Endothelial cell (in vitro differentiated cells): Measurements from ENCODE around the gene GLP1R. TPM values are rescaled to one million over a fixed set of nuclear protein-coding genes. Genes with fewer than 3 reads are reported as not detected.

ENCODE experiments used
- DNase-seq: peaks from one replicate; pipeline ENCODE4 v3.0.0; 2021; ENCODE audit warnings: low spot score
- H3K27ac Mint-ChIP-seq: one replicate; pipeline ENCODE4 v1.8.0; 2021; ENCODE audit warnings: mixed read lengths, inconsistent platforms; ENCODE audit not compliant: unreplicated experiment
- H3K27me3 Mint-ChIP-seq: one replicate; pipeline ENCODE4 v1.8.0; 2021; ENCODE audit warnings: mild to moderate bottlenecking, moderate library complexity, mixed read lengths, inconsistent platforms; ENCODE audit not compliant: unreplicated experiment
- H3K36me3 Mint-ChIP-seq: one replicate; pipeline ENCODE4 v1.8.0; 2021; ENCODE audit warnings: mild to moderate bottlenecking, low read depth, mixed read lengths, inconsistent platforms; ENCODE audit not compliant: unreplicated experiment
- H3K4me1 Mint-ChIP-seq: one replicate; pipeline ENCODE4 v1.8.0; 2021; ENCODE audit warnings: mild to moderate bottlenecking, mixed read lengths, inconsistent platforms; ENCODE audit not compliant: unreplicated experiment
- H3K4me3 Mint-ChIP-seq: one replicate; pipeline ENCODE4 v1.8.0; 2021; ENCODE audit warnings: mild to moderate bottlenecking, mixed read lengths, inconsistent platforms; ENCODE audit not compliant: unreplicated experiment
- H3K9me3 Mint-ChIP-seq: one replicate; pipeline ENCODE4 v1.8.0; 2021; ENCODE audit warnings: mixed read lengths, inconsistent platforms; ENCODE audit not compliant: unreplicated experiment
- total RNA-seq: library from RNA; stranded (reverse); fragmentation: NEBNext Ultra II Directional; extraction: Animal tissue kit (Norgen Biotek cat#: 25700); gene quantifications from one replicate; pipeline ENCODE4 v1.2.1, GENCODE V29; 2021; ENCODE audit not compliant: unreplicated experiment
- TF ChIP-seq, protein P1 (sequence below): fragments of 200-600 bp; sonication (generic); IDR thresholded peaks from one replicate; pipeline ENCODE4 v1.5.0; 2021; ENCODE audit warnings: antibody characterized with exemption; ENCODE audit not compliant: unreplicated experiment

Gene GLP1R
- total RNA-seq, 1 donor from 2014 or later, result 42.5 TPM

DNA sequence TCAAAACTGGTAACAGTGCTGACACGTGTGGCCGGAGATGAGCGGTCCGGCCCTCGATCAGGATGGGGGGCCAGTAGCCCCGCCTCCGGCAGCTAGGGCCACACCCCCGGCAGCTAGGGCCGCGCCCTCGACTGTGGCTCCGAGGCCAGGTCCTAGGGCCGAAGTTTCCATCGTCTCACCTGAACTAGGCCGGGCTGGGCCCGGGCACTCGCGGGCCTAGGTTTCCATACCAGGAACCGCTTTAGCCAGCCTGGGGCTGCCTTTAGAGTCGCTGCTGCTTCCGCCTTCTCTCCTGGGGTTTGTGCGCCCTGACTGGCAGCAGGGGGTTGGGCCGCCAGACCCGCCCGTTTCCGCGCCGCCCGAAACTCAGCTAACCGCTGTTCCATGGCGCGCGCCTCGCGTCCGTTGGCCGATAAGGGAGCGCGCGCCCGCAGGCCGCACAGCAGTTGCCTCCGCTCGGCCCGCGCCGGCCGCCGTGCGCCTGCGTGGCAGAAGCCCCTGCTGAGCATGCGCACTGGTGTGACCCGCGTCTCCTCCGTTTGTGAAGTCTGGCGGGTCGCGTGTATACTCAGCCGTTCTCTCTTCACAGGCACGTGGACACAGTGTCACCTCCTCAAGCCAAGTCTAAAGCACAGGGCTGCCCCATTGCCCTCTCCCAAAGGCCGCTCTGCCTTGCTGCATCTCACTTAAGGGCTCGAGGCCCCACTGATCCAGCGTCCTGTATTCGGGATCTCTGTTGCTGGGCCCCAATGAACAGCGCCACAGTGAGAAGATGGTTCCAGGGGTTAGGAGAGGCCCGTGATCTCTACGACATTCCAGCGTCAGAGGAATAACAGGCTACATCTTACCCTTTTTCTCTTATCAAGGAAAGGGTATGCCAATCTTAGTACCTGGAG lies 66.4 kb downstream of the GLP1R start, which contains the start of gene SAYSD1:
SAYSD1 (minus strand) TSS at position 483 of the 896 bp plus-strand sequence; CDS start at position 386, 97 bp downstream.
- peaks cover 11% of the 10 kb centered on the region for H3K4me1 Mint-ChIP-seq
- no peaks in the 10 kb centered on the region for H3K36me3 Mint-ChIP-seq
- no peaks in the 10 kb centered on the region for H3K27me3 Mint-ChIP-seq
- no peaks in the 10 kb centered on the region for H3K9me3 Mint-ChIP-seq
- peak; percentile 95 for DNase-seq
- H3K27ac Mint-ChIP-seq, result peak within 1 kb of the TSS; percentile 92
- TF ChIP-seq, protein P1, sequence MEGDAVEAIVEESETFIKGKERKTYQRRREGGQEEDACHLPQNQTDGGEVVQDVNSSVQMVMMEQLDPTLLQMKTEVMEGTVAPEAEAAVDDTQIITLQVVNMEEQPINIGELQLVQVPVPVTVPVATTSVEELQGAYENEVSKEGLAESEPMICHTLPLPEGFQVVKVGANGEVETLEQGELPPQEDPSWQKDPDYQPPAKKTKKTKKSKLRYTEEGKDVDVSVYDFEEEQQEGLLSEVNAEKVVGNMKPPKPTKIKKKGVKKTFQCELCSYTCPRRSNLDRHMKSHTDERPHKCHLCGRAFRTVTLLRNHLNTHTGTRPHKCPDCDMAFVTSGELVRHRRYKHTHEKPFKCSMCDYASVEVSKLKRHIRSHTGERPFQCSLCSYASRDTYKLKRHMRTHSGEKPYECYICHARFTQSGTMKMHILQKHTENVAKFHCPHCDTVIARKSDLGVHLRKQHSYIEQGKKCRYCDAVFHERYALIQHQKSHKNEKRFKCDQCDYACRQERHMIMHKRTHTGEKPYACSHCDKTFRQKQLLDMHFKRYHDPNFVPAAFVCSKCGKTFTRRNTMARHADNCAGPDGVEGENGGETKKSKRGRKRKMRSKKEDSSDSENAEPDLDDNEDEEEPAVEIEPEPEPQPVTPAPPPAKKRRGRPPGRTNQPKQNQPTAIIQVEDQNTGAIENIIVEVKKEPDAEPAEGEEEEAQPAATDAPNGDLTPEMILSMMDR, result no peak
- peak within 1 kb of the TSS; percentile 91 for H3K4me3 Mint-ChIP-seq

DNA sequence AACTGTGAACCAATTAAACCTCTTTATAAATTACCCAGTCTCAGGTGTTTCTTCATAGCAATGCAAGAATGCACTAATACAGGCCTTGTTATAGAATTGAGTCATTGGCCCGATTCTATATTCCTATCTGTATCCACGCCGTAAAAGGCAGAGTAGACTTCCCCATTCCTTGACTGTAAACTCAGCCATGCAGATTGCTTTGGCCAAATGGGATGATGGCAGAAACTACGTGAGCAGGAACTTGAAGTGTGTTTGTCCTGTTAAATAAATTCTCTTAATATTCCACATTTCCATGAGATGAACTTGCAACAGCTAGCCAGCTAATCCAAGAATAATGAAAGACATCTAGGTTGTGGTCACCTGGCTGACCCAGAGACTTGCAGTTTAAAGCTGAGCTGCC lies 70.3 kb downstream of the GLP1R start:
- Mint-ChIP-seq H3K36me3 (no peaks in the 10 kb centered on the region), H3K4me3 (no peak overlapping the region), H3K27ac (no peak overlapping the region), H3K4me1 (peaks cover 8% of the 10 kb centered on the region), H3K9me3 (no peaks in the 10 kb centered on the region), H3K27me3 (no peaks in the 10 kb centered on the region)
- TF ChIP-seq, protein P1, result no peak
- no peak for DNase-seq

DNA sequence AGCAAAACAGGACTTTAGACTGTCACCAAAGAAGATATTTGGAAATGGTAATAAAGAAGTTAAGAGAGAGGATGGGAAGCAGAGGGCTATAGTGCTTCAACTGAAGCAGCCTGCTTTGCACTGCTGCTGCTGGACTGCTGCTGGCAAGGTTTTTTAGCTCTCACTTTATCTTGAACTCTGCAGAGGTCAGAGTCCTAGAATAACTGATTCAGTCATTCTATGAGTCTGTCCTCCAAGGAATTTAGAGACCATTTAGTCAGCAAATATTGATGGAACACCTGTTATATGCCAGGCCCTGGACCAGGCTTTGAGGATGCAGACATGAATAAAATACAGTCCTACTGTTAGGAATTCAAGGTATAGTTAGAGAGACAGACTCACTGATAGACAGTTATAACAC lies 75.5 kb downstream of the GLP1R start:
- Mint-ChIP-seq H3K36me3 (no peaks in the 10 kb centered on the region), H3K4me3 (no peak overlapping the region), H3K4me1 (peaks cover 13% of the 10 kb centered on the region), H3K27ac (no peak overlapping the region), H3K9me3 (no peaks in the 10 kb centered on the region), H3K27me3 (no peaks in the 10 kb centered on the region)
- TF ChIP-seq, protein P1, result no peak
- no peak for DNase-seq

DNA sequence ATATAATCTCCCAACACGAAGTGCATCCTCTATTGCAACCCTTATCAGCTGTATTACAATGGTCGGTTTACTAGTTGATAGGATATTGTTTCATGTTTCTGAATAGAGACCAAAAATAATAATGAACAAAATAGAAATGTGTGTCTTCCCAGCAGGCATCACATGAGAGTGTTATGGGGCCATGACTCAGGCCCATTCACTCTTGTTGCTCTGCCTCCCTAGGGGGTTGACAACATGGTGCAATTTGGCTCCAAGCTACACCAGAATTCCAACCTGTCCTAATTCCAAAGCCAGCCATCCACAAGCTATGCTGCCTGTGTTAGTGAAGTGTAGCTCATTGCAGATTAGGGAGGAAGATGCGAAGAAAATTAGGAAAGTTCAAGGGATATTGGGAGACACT lies 79.5 kb downstream of the GLP1R start:
- Mint-ChIP-seq H3K27ac (no peak overlapping the region), H3K36me3 (no peaks in the 10 kb centered on the region), H3K9me3 (no peaks in the 10 kb centered on the region), H3K4me3 (no peak overlapping the region), H3K4me1 (peaks cover 23% of the 10 kb centered on the region), H3K27me3 (no peaks in the 10 kb centered on the region)
- TF ChIP-seq, protein P1, result no peak
- DNase-seq, result no peak

DNA sequence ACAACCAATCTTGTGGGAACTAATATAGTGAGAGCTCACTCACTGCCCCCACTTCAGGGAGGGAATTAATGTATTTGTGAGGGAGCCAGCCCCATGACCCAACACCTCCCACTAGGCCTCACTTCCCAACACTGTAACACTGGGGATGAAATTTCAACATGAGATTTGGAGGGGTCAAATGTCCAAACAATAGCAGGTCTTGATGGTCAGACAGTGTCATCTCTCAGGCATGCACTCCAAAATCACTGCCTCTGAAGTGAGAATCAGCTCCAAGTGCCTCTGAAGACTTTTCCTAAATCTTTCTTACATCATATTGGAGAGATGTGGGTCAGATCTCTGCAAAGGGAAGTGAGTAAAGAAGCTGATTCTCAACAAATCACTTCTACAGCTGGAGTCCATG lies 80.3 kb downstream of the GLP1R start:
- Mint-ChIP-seq H3K9me3 (no peaks in the 10 kb centered on the region), H3K4me3 (no peak overlapping the region), H3K36me3 (no peaks in the 10 kb centered on the region), H3K4me1 (peaks cover 21% of the 10 kb centered on the region), H3K27me3 (no peaks in the 10 kb centered on the region), H3K27ac (no peak overlapping the region)
- TF ChIP-seq, protein P1, result no peak
- no peak for DNase-seq
